PC-9 (cell line): ENCODE measurements around the gene PJA1. TPM values are rescaled to one million over a fixed set of nuclear protein-coding genes. Genes with fewer than 3 reads are reported as not detected.

Experiments used
- BruUV-seq: library from RNA; stranded (reverse); fragments of 400-500 nt; replicated peaks from 2 replicates; lab custom pipeline; 2021; lab: Mats Ljungman, UMichigan
- CTCF ChIA-PET: fragments of 300-600 bp; sonication (Branson Sonifier 250); formaldehyde crosslinking; loops from one replicate; lab custom pipeline; 2022; ENCODE audit warnings: antibody characterized with exemption; lab: Charles Lee
- POLR2A ChIA-PET: fragments of 300-600 bp; sonication (Branson Sonifier 250); formaldehyde crosslinking; loops from one replicate; lab custom pipeline; 2022; ENCODE audit warnings: antibody characterized with exemption; ENCODE audit not compliant: unreplicated experiment; lab: Charles Lee
- DNase-seq, 2 experiments: peaks; one replicate each; pipeline versions ENCODE4 v3.0.0 to v3.0.0-alpha.2; 2015 to 2022; ENCODE audit warnings: mixed read lengths in 1 of 2
- H2AFZ ChIP-seq: fragments of 200-600 bp; sonication (generic); 2 replicates; pipeline ENCODE4 v1.8.1; 2017; ENCODE audit warnings: antibody characterized with exemption
- H3F3A ChIP-seq: fragments of 200-600 bp; sonication (generic); 2 replicates; pipeline ENCODE4 v1.8.1; 2017; ENCODE audit warnings: antibody characterized with exemption, mild to moderate bottlenecking, low read depth; ENCODE audit not compliant: insufficient read depth
- H3K27ac ChIP-seq: fragments of 200-600 bp; sonication (generic); 2 replicates; pipeline ENCODE4 v1.6.1; 2016; ENCODE audit warnings: mixed run types
- H3K27me3 ChIP-seq: fragments of 200-600 bp; sonication (generic); 2 replicates; pipeline ENCODE4 v1.6.1; 2016; ENCODE audit warnings: low read depth, mixed run types; ENCODE audit not compliant: insufficient read depth
- H3K36me3 ChIP-seq: fragments of 200-600 bp; sonication (generic); 2 replicates; pipeline ENCODE4 v1.6.1; 2016; ENCODE audit warnings: low read depth, mixed run types
- H3K4me1 ChIP-seq: fragments of 200-600 bp; sonication (generic); replicated peaks from 2 replicates; pipeline ENCODE4 v1.6.1; 2016; ENCODE audit warnings: mixed run types; ENCODE audit not compliant: insufficient read depth
- H3K4me2 ChIP-seq: fragments of 200-600 bp; sonication (generic); 2 replicates; pipeline ENCODE4 v1.6.1; 2017; ENCODE audit warnings: mixed run types
- H3K4me3 ChIP-seq: fragments of 200-600 bp; sonication (generic); 2 replicates; pipeline ENCODE4 v1.6.1; 2016; ENCODE audit warnings: mixed run types
- H3K79me2 ChIP-seq: fragments of 200-600 bp; sonication (generic); 2 replicates; pipeline ENCODE4 v1.6.1; 2017; ENCODE audit warnings: low read depth, mixed run types
- H3K9me2 ChIP-seq: fragments of 200-600 bp; sonication (generic); 2 replicates; pipeline ENCODE4 v1.8.1; 2017; ENCODE audit warnings: mild to moderate bottlenecking; ENCODE audit not compliant: insufficient read depth
- H3K9me3 ChIP-seq: fragments of 200-600 bp; sonication (generic); 2 replicates; pipeline ENCODE4 v1.8.1; 2016; ENCODE audit warnings: low read depth; ENCODE audit not compliant: insufficient read depth
- H4K20me1 ChIP-seq: fragments of 200-600 bp; sonication (generic); 2 replicates; pipeline ENCODE4 v1.8.1; 2017; ENCODE audit not compliant: insufficient read depth
- EZH2 ChIP-seq: fragments of 200-600 bp; sonication (generic); IDR thresholded peaks from 2 replicates; pipeline ENCODE4 v1.8.0; 2017; ENCODE audit warnings: antibody characterized with exemption, low read depth
- intact Hi-C: fragments of 100-400 bp; cut with micrococcal nuclease; formaldehyde crosslinking; loops from one replicate; pipeline ENCODE4 v1.10.0; 2022; ENCODE audit not compliant: unreplicated experiment
- total RNA-seq: library from RNA; stranded (reverse); gene quantifications from 2 replicates; pipeline ENCODE4 v1.2.3, GENCODE V29; 2021
- TF ChIP-seq, protein P1 (sequence below): fragments of 200-600 bp; sonication (generic); conservative IDR thresholded peaks from 2 replicates; pipeline ENCODE4 v1.6.1; 2017; ENCODE audit warnings: mixed run types, antibody characterized with exemption, mild to moderate bottlenecking, moderate library complexity

The PJA1 gene
- total RNA-seq, 1 experiment from 2014 or later: 27.7 TPM

DNA sequence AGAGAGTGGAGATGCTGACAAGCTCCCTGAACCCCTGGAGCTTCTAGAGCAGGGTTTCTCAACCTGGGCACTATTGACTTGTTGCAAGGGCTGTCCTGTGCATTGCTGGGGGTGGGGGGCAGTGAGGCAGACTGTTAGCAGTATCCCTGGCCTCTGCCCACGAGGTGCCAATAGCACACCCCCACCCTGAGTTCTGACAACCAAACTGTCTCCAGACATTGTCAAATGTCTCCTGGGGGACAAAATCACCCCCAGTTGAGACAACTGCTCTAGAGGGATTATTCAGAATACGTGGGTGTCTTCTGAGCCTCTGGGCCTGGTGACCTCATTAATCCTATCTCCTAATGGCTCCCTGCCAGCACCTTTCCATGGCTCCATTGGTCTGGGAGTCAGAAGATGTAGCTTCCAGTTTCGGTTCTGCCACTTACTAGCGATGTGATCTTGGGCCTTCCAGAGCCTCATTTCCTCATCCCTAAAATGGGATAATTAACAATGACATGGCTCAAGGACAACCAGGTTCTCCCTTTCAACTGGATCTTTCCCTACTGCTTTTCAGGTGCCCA is 17.6 kb upstream of the PJA1 start:
- Histone ChIP-seq H3K9me3 (no peaks in the 10 kb centered on the region), H3K27ac (no peak overlapping the region), H2AFZ (no peak overlapping the region), H3F3A (no peaks in the 10 kb centered on the region), H3K27me3 (no peaks in the 10 kb centered on the region), H3K4me3 (no peak overlapping the region), H3K9me2 (no peaks in the 10 kb centered on the region), H3K4me1 (no peaks in the 10 kb centered on the region), H3K79me2 (no peaks in the 10 kb centered on the region), H3K4me2 (no peak overlapping the region), H3K36me3 (no peaks in the 10 kb centered on the region), H4K20me1 (no peaks in the 10 kb centered on the region)
- no TSS peak for BruUV-seq
- intact Hi-C loops: no loop called here
- no peak for DNase-seq
- CTCF ChIA-PET: interaction anchor here (0.6 kb wide), 1 partner anchor 702 kb away, joined by 3 read pairs; no protein-coding TSS in a partner anchor
- TF ChIP-seq EZH2: no peak
- TF ChIP-seq, protein P1, sequence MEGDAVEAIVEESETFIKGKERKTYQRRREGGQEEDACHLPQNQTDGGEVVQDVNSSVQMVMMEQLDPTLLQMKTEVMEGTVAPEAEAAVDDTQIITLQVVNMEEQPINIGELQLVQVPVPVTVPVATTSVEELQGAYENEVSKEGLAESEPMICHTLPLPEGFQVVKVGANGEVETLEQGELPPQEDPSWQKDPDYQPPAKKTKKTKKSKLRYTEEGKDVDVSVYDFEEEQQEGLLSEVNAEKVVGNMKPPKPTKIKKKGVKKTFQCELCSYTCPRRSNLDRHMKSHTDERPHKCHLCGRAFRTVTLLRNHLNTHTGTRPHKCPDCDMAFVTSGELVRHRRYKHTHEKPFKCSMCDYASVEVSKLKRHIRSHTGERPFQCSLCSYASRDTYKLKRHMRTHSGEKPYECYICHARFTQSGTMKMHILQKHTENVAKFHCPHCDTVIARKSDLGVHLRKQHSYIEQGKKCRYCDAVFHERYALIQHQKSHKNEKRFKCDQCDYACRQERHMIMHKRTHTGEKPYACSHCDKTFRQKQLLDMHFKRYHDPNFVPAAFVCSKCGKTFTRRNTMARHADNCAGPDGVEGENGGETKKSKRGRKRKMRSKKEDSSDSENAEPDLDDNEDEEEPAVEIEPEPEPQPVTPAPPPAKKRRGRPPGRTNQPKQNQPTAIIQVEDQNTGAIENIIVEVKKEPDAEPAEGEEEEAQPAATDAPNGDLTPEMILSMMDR: no peak
- POLR2A ChIA-PET: no interaction called here

DNA sequence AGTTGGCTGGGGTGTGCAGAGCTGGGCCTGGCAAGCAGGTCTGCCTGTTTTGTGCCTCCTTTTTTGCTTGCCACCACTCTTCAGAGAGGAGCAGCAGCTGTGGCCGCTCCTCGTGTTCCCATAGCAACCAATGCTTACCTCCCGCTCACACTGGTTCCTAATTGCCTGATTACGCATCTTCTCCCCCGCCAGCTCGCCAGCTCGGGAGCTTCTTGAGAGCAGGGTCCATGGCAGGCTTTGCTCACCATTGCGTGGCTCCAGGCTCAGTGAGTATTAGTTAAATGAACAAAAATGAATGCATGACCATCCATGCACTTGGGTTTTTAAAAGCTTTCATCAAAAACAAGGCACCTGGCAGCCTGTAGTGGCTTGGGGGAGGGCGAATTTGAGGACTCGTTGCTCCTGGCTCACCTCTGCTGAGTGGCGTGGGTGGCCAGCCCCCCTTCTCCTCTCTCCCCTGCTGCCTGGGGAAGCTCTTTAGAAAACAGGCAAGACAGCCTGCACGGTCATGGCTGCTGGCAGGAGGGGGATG is 14.2 kb upstream of the PJA1 start:
- H3K4me1 ChIP-seq: no peaks in the 10 kb centered on the region
- H4K20me1 ChIP-seq: no peaks in the 10 kb centered on the region
- H3K79me2 ChIP-seq: no peaks in the 10 kb centered on the region
- no peaks in the 10 kb centered on the region for H3K36me3 ChIP-seq
- H2AFZ ChIP-seq: no peak overlapping the region
- H3K4me2 ChIP-seq: no peak overlapping the region
- H3K27me3 ChIP-seq: no peaks in the 10 kb centered on the region
- no peak for DNase-seq
- POLR2A ChIA-PET: no interaction called here
- intact Hi-C loops: no loop called here
- H3K4me3 ChIP-seq: no peak overlapping the region
- CTCF ChIA-PET: no interaction called here
- H3K9me3 ChIP-seq: no peaks in the 10 kb centered on the region
- no peaks in the 10 kb centered on the region for H3K9me2 ChIP-seq
- H3F3A ChIP-seq: no peaks in the 10 kb centered on the region
- BruUV-seq: no TSS peak
- TF ChIP-seq EZH2: no peak
- TF ChIP-seq, protein P1: no peak
- no peak overlapping the region for H3K27ac ChIP-seq

DNA sequence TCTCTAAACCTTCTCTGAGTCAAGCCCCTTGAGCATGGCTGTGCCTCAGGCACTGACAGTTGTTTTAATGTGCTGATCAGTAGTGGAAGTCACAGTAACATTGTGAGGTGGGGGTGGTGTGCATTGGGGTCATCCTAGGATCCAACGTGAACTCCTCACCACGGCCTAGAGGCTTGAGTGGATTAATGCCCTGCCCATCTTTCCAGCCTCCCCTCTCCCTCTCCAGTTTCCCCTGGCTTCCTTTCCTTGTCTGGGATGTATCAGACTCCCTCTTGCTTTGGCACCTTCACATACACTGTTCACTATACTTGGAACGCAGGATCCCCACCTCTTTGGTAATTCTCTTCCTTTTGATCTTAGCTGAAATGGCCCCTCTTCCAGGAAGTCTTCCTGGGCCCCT is 13.3 kb upstream of the PJA1 start:
- Histone ChIP-seq H3K9me2 (no peaks in the 10 kb centered on the region), H3K27me3 (no peaks in the 10 kb centered on the region), H3K4me2 (no peak overlapping the region), H3K4me1 (no peaks in the 10 kb centered on the region), H2AFZ (no peak overlapping the region), H3K36me3 (no peaks in the 10 kb centered on the region), H3K27ac (no peak overlapping the region), H4K20me1 (no peaks in the 10 kb centered on the region), H3K9me3 (no peaks in the 10 kb centered on the region), H3F3A (no peaks in the 10 kb centered on the region), H3K4me3 (no peak overlapping the region), H3K79me2 (no peaks in the 10 kb centered on the region)
- CTCF ChIA-PET: no interaction called here
- BruUV-seq: no TSS peak
- TF ChIP-seq EZH2: no peak
- TF ChIP-seq, protein P1: no peak
- DNase-seq: no peak
- POLR2A ChIA-PET: no interaction called here
- intact Hi-C loops: no loop called here
